ENCODE data around the gene PNMA8A. TPM values are rescaled to one million over a fixed set of nuclear protein-coding genes. Genes with fewer than 3 reads are reported as not detected.

The PNMA8A gene
- total RNA-seq, 4 donors from 2014 or later = 0.20 to 0.68 (median 0.64) TPM; not detected in 1

- 71 to 73% methylated on average over 11 to 17 of the region's 17 CpGs for WGBS, 2 donors (ENCODE audit: low coverage in 1 of 2)
- Histone ChIP-seq H3K27me3 (peaks cover 83% of the 10 kb centered on the region), H3K27ac (no peak overlapping the region), H3K9me3 (no peaks in the 10 kb centered on the region), H3K4me3 (no peak overlapping the region), H3K4me1 (peaks cover 3 to 22% (median 21%) of the 10 kb centered on the region in 4 donors), H3K36me3 (no peaks in the 10 kb centered on the region)
- intact Hi-C loops (cut with DNase I; ENCODE audit: low total_unique reads) = no loop called here
- in situ Hi-C loops (cut with MboI; ENCODE audit: low pct_ligation_motif_present in 1 of 4, low pct_unique_long_range_greater_than_20kb in 1 of 4, low sequenced_read_pairs in 3 of 4) = no loop called here
- no peak for DNase-seq
- TF ChIP-seq CTCF (IDR thresholded peaks at IDR 0.05) (no peak), POLR2A (IDR thresholded peaks at IDR 0.05) (no peak), EP300 (IDR thresholded peaks at IDR 0.05; ENCODE audit: low read depth) (no peak), POLR2AphosphoS5 (IDR thresholded peaks at IDR 0.05) (no peak)
These were observed 43.8 kb downstream of the PNMA8A start for GRCh38 chr19:46427518-46428045.

GRCh38 chr19:46426506-46427162 is 44.7 kb downstream of the PNMA8A start:
- Histone ChIP-seq H3K4me1 (peaks cover 3 to 22% (median 21%) of the 10 kb centered on the region in 4 donors), H3K36me3 (no peaks in the 10 kb centered on the region), H3K27me3 (peaks cover 77% of the 10 kb centered on the region), H3K4me3 (peak overlapping the region in 3 of 4 donors; percentile 35 to 54 (median 42)), H3K9me3 (no peaks in the 10 kb centered on the region), H3K27ac (peak overlapping the region in 3 of 4 donors; percentile 41 to 54 (median 54))
- in situ Hi-C loops (cut with MboI; ENCODE audit: low pct_ligation_motif_present in 1 of 4, low pct_unique_long_range_greater_than_20kb in 1 of 4, low sequenced_read_pairs in 3 of 4) = no loop called here
- intact Hi-C loops (cut with DNase I; ENCODE audit: low total_unique reads) = no loop called here
- TF ChIP-seq POLR2AphosphoS5 (IDR thresholded peaks at IDR 0.05) (no peak), EP300 (IDR thresholded peaks at IDR 0.05; ENCODE audit: low read depth) (no peak), POLR2A (IDR thresholded peaks at IDR 0.05) (no peak), CTCF (IDR thresholded peaks at IDR 0.05) (no peak)
- WGBS, 2 donors (ENCODE audit: low coverage in 1 of 2) = 5 to 6% methylated on average over 11 to 32 of the region's 32 CpGs
- DNase-seq = peak; percentile 46

GRCh38 chr19:46426035-46426505 is 45.3 kb downstream of the PNMA8A start:
- Histone ChIP-seq H3K9me3 (no peaks in the 10 kb centered on the region), H3K36me3 (no peaks in the 10 kb centered on the region), H3K27ac (peak overlapping the region in 3 of 4 donors; percentile 41 to 54 (median 54)), H3K4me1 (peaks cover 3 to 22% (median 21%) of the 10 kb centered on the region in 4 donors), H3K4me3 (peak overlapping the region in 3 of 4 donors; percentile 35 to 54 (median 42)), H3K27me3 (peaks cover 76% of the 10 kb centered on the region)
- no peak for DNase-seq
- 12 to 14% methylated on average over 2 to 10 of the region's 10 CpGs for WGBS, 2 donors (ENCODE audit: low coverage in 1 of 2)
- TF ChIP-seq POLR2AphosphoS5 (IDR thresholded peaks at IDR 0.05) = no peak
- TF ChIP-seq CTCF (IDR thresholded peaks at IDR 0.05) = no peak
- in situ Hi-C loops (cut with MboI; ENCODE audit: low pct_ligation_motif_present in 1 of 4, low pct_unique_long_range_greater_than_20kb in 1 of 4, low sequenced_read_pairs in 3 of 4) = no loop called here
- intact Hi-C loops (cut with DNase I; ENCODE audit: low total_unique reads) = no loop called here

- in situ Hi-C loops (cut with MboI; ENCODE audit: low pct_ligation_motif_present in 1 of 4, low pct_unique_long_range_greater_than_20kb in 1 of 4, low sequenced_read_pairs in 3 of 4) (no loop called here), intact Hi-C loops (cut with DNase I; ENCODE audit: low total_unique reads) (no loop called here)
- H3K4me3 ChIP-seq = no peak overlapping the region
- peaks cover 61% of the 10 kb centered on the region for H3K27me3 ChIP-seq
- no peak overlapping the region for H3K27ac ChIP-seq
- TF ChIP-seq POLR2A (IDR thresholded peaks at IDR 0.05) = no peak
- no peak for TF ChIP-seq POLR2AphosphoS5 (IDR thresholded peaks at IDR 0.05)
- no peak for TF ChIP-seq EP300 (IDR thresholded peaks at IDR 0.05; ENCODE audit: low read depth)
- TF ChIP-seq CTCF (IDR thresholded peaks at IDR 0.05) = no peak
- H3K36me3 ChIP-seq = no peaks in the 10 kb centered on the region
- 53% methylated on average over 5 of the region's 5 CpGs; no CpG with 5 or more reads in 1 of the 2 donors for WGBS, 2 donors (ENCODE audit: low coverage in 1 of 2)
- H3K4me1 ChIP-seq = peaks cover 3 to 14% (median 11%) of the 10 kb centered on the region in 4 donors
- no peak for DNase-seq
- no peaks in the 10 kb centered on the region for H3K9me3 ChIP-seq
These were observed 48.2 kb downstream of the PNMA8A start for GRCh38 chr19:46423188-46423587.

All from transverse colon (tissue), 4 donors.